Measurements from ENCODE around the gene IGSF1.

DNA sequence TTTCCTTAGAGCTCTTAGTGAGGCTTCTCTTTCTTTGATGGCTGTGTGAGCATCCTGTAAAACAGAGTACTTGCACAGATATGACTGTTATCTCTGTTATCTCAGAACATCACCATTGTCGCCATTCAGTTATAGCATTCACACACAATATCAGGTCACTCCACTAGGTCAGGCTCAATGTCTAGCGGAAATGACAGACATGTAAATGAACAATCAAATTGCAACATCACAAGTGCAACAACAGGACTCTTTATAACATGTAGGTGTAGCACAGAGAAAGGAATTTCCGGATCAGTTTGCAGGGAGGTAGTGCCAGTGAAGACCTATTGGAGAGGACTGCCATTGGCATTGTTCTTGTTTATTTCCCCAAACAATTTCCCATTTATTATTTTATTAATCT lies 43.2 kb upstream of the IGSF1 start:
- TF ChIP-seq ARNTL (CRISPR knock-in tag; IDR thresholded peaks at IDR 0.05; ENCODE audit: borderline replicate concordance, low read depth) (no peak), ESRRG (CRISPR knock-in tag; IDR thresholded peaks at IDR 0.05) (no peak), ZFP30 (CRISPR knock-in tag; IDR thresholded peaks at IDR 0.05) (no peak), ZNF565 (CRISPR knock-in tag; conservative IDR thresholded peaks at IDR 0.05; ENCODE audit: low read depth) (no peak)

Measured in SK-N-SH treated with all-trans-retinoic acid at 6 μM for 48 hours (cell line).